WTC11 (cell line): ENCODE measurements around the gene DNASE1L2.

Source experiments
- CREB1 ChIP-seq: sonication (generic); formaldehyde crosslinking; IDR thresholded peaks from 2 replicates; pipeline ENCODE4 v1.8.0; 2023; ENCODE audit warnings: mild to moderate bottlenecking, missing genetic modification reagents
- ESRRA ChIP-seq: sonication (generic); formaldehyde crosslinking; IDR thresholded peaks from 2 replicates; pipeline ENCODE4 v1.8.1; 2022; ENCODE audit warnings: mild to moderate bottlenecking, missing genetic modification reagents, borderline replicate concordance
- ETV6 ChIP-seq: sonication (generic); formaldehyde crosslinking; IDR thresholded peaks from 2 replicates; pipeline ENCODE4 v1.8.1; 2022; ENCODE audit warnings: mild to moderate bottlenecking, missing genetic modification reagents
- NFYB ChIP-seq: sonication (generic); formaldehyde crosslinking; conservative IDR thresholded peaks from 2 replicates; pipeline ENCODE4 v1.8.0; 2022; ENCODE audit warnings: low read depth, missing genetic modification reagents
- SP1 ChIP-seq: sonication (generic); formaldehyde crosslinking; conservative IDR thresholded peaks from 2 replicates; pipeline ENCODE4 v1.8.1; 2022; ENCODE audit warnings: missing genetic modification reagents
- TEAD1 ChIP-seq: sonication (generic); formaldehyde crosslinking; IDR thresholded peaks from 2 replicates; pipeline ENCODE4 v1.8.0; 2022; ENCODE audit warnings: mild to moderate bottlenecking, missing genetic modification reagents
- TP53 ChIP-seq: sonication (generic); formaldehyde crosslinking; IDR thresholded peaks from 2 replicates; pipeline ENCODE4 v1.8.1; 2023; ENCODE audit warnings: mild to moderate bottlenecking, missing genetic modification reagents
- ZNF232 ChIP-seq: sonication (generic); formaldehyde crosslinking; IDR thresholded peaks from 2 replicates; pipeline ENCODE4 v1.8.0; 2022; ENCODE audit warnings: mild to moderate bottlenecking, missing genetic modification reagents
- ZNF423 ChIP-seq: fragments of 250-450 bp; sonication (Bioruptor Pico); IDR thresholded peaks from 2 replicates; pipeline ENCODE4 v2.1.2; 2022; ENCODE audit warnings: mild to moderate bottlenecking, moderate library complexity
- TF ChIP-seq, protein P1 (sequence below): fragments of 200-600 bp; IDR thresholded peaks from 2 replicates; pipeline ENCODE4 v1.8.0; 2022; ENCODE audit warnings: antibody characterized with exemption

DNA sequence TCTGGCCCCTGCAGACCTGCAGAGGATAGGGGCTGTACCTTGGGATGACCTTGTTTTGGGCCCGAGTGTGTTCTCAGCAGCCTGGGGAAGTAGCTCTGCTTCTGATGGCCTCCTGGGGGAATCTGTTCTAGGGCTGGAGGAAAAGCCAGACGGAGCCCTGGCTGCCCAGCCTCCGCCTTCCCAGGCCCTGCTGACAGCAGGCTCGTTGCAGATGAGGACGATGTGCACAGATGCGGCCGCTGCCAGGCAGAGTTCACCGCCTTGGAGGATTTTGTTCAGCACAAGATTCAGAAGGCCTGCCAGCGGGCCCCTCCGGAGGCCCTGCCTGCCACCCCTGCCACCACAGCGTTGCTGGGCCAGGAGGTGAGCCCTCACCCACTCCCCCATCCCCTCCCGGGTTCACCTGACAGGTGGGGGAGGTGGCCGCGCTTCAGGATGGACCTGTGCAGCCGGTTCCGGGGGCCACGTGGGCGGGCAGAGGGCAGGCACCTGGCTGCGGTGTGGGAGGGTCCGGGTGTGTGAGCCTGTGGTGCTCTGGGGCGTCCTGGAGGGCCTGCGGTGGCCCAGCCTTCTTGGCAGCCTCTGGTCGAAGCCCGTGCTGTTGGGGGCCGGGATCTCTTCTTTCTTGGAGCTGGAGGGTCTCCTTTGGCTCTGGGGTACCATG is 8.0 kb upstream of the DNASE1L2 start:
- TF ChIP-seq SP1 (CRISPR knock-in tag), result no peak
- TF ChIP-seq ESRRA, result no peak
- TF ChIP-seq, protein P1, sequence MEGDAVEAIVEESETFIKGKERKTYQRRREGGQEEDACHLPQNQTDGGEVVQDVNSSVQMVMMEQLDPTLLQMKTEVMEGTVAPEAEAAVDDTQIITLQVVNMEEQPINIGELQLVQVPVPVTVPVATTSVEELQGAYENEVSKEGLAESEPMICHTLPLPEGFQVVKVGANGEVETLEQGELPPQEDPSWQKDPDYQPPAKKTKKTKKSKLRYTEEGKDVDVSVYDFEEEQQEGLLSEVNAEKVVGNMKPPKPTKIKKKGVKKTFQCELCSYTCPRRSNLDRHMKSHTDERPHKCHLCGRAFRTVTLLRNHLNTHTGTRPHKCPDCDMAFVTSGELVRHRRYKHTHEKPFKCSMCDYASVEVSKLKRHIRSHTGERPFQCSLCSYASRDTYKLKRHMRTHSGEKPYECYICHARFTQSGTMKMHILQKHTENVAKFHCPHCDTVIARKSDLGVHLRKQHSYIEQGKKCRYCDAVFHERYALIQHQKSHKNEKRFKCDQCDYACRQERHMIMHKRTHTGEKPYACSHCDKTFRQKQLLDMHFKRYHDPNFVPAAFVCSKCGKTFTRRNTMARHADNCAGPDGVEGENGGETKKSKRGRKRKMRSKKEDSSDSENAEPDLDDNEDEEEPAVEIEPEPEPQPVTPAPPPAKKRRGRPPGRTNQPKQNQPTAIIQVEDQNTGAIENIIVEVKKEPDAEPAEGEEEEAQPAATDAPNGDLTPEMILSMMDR, result no peak
- no peak for TF ChIP-seq ETV6 (CRISPR knock-in tag)
- no peak for TF ChIP-seq TP53 (CRISPR knock-in tag)
- no peak for TF ChIP-seq ZNF232 (CRISPR knock-in tag)
- no peak for TF ChIP-seq ZNF423 (CRISPR knock-in tag)
- TF ChIP-seq TEAD1 (CRISPR knock-in tag), result no peak
- no peak for TF ChIP-seq NFYB (CRISPR knock-in tag)
- TF ChIP-seq CREB1 (CRISPR knock-in tag), result no peak
